Fibroblast of mammary gland (primary cell): ENCODE measurements around the gene C6orf47.

Source experiments
- DNase-seq: peaks from one replicate; pipeline ENCODE4 v3.0.0-alpha.2; 2010; ENCODE audit warnings: low read depth
- H3K4me3 ChIP-seq: 2 replicates; pipeline ENCODE4 v1.5.1; 2011; ENCODE audit warnings: low read depth, mild to moderate bottlenecking, low read length, moderate library complexity; ENCODE audit not compliant: control insufficient read depth
- CTCF ChIP-seq: conservative IDR thresholded peaks from 2 replicates; pipeline ENCODE4 v1.5.1; 2011; ENCODE audit warnings: low read depth, low read length, inconsistent platforms; ENCODE audit not compliant: control insufficient read depth, insufficient read depth

Gene C6orf47

GRCh38 chr6:31620586-31621319, 39.8 kb downstream of the C6orf47 start, which contains the start of gene PRRC2A:
PRRC2A (plus strand) TSS chr6:31620715; CDS start chr6:31622790, 2,075 bp downstream.
- no peak for DNase-seq
- peak within 1 kb of the TSS; percentile 97 for H3K4me3 ChIP-seq
- no peak for TF ChIP-seq CTCF

- DNase-seq = peak; percentile 98
- no peak for TF ChIP-seq CTCF
- H3K4me3 ChIP-seq = peak overlapping the region; percentile 76
Measured at GRCh38 chr6:31619805-31620585, 40.6 kb downstream of the C6orf47 start.

GRCh38 chr6:31617010-31617409, 43.6 kb downstream of the C6orf47 start:
- H3K4me3 ChIP-seq = no peak overlapping the region
- no peak for DNase-seq
- no peak for TF ChIP-seq CTCF

- H3K4me3 ChIP-seq = no peak overlapping the region
- no peak for TF ChIP-seq CTCF
- no peak for DNase-seq
Measured at GRCh38 chr6:31615748-31616147, 44.8 kb downstream of the C6orf47 start.

GRCh38 chr6:31614684-31615578, 45.6 kb downstream of the C6orf47 start, which contains the start of gene AIF1:
AIF1 (plus strand) TSS chr6:31615234; CDS start chr6:31615330, 96 bp downstream.
- no peak for DNase-seq
- TF ChIP-seq CTCF = no peak
- no peak within 1 kb of the TSS for H3K4me3 ChIP-seq

GRCh38 chr6:31614075-31614619, 46.4 kb downstream of the C6orf47 start:
- TF ChIP-seq CTCF = no peak
- no peak overlapping the region for H3K4me3 ChIP-seq
- DNase-seq = no peak
